Smooth muscle cell (in vitro differentiated cells): Measurements from ENCODE around the gene WWP2. TPM values are rescaled to one million over a fixed set of nuclear protein-coding genes. Genes with fewer than 3 reads are reported as not detected.
A peak's percentile ranks its signal among the peaks of the same experiment; 100 is the strongest.

Source experiments
- DNase-seq: peaks from one replicate; lab custom pipeline; 2025; ENCODE audit not compliant: unreplicated experiment; lab: John Stamatoyannopoulos, UW
- H2AFZ ChIP-seq: fragments of 200-600 bp; sonication (generic); 2 replicates; pipeline ENCODE4 v1.6.0; 2016; ENCODE audit warnings: antibody characterized with exemption, low read depth, mild to moderate bottlenecking
- H3F3A ChIP-seq: fragments of 200-600 bp; sonication (generic); 2 replicates; pipeline ENCODE4 v1.6.0; 2017; ENCODE audit warnings: antibody characterized with exemption, low read depth
- H3K27ac ChIP-seq: fragments of 200-600 bp; sonication (generic); 2 replicates; pipeline ENCODE4 v1.5.1; 2016; ENCODE audit warnings: low read depth, mild to moderate bottlenecking
- H3K27me3 ChIP-seq: fragments of 200-600 bp; sonication (generic); 2 replicates; pipeline ENCODE4 v1.6.1; 2016; ENCODE audit warnings: low read depth, mild to moderate bottlenecking
- H3K36me3 ChIP-seq: fragments of 200-600 bp; sonication (generic); 2 replicates; pipeline ENCODE4 v1.5.1; 2016; ENCODE audit warnings: low read depth
- H3K4me1 ChIP-seq: fragments of 200-600 bp; sonication (generic); 2 replicates; pipeline ENCODE4 v1.5.1; 2016; ENCODE audit warnings: low read depth
- H3K4me2 ChIP-seq: fragments of 200-600 bp; sonication (generic); 2 replicates; pipeline ENCODE4 v1.6.0; 2016; ENCODE audit warnings: mild to moderate bottlenecking
- H3K4me3 ChIP-seq: fragments of 200-600 bp; sonication (generic); 2 replicates; pipeline ENCODE4 v1.5.1; 2016; ENCODE audit warnings: mild to moderate bottlenecking
- H3K79me2 ChIP-seq: fragments of 200-600 bp; sonication (generic); 2 replicates; pipeline ENCODE4 v1.6.0; 2016; ENCODE audit warnings: low read depth, mild to moderate bottlenecking
- H3K9ac ChIP-seq: fragments of 200-600 bp; sonication (generic); 2 replicates; pipeline ENCODE4 v1.6.0; 2016; ENCODE audit warnings: low read depth
- H3K9me3 ChIP-seq: fragments of 200-600 bp; sonication (generic); replicated peaks from 2 replicates; pipeline ENCODE4 v1.5.1; 2016; ENCODE audit warnings: low read depth
- H4K20me1 ChIP-seq: fragments of 200-600 bp; sonication (generic); 2 replicates; pipeline ENCODE4 v1.6.0; 2016; ENCODE audit warnings: low read depth
- WGBS: methylation state at CpG from one replicate; pipeline ENCODE4 v1.1.7; 2016; ENCODE audit warnings: low lambda C conversion rate; 5-methylcytosine and 5-hydroxymethylcytosine counted together
- polyA plus RNA-seq: library from polyadenylated mRNA; unstranded; fragments of >200 nt; fragmentation: Nextera tagmentation; extraction: Ambion mirVana; gene quantifications from 2 replicates; pipeline ENCODE4 v1.2.1, GENCODE V29; 2016
- total RNA-seq: library from RNA; depleted of rRNA; stranded (reverse); fragments of >200 nt; gene quantifications from 2 replicates; pipeline ENCODE4 v1.2.3, GENCODE V29; 2014
- TF ChIP-seq, protein P1 (sequence below): fragments of 200-600 bp; sonication (generic); IDR thresholded peaks from 2 replicates; pipeline ENCODE4 v1.5.1; 2017; ENCODE audit warnings: borderline replicate concordance, mild to moderate bottlenecking, antibody characterized with exemption; ENCODE audit not compliant: insufficient read depth, poor library complexity, severe bottlenecking

WWP2 gene
- total and polyA plus RNA-seq, 2 experiments from 2014 or later: 7.8 to 9.0 TPM

- Histone ChIP-seq H3F3A (peaks cover 4% of the 10 kb centered on the region), H3K36me3 (no peaks in the 10 kb centered on the region), H3K79me2 (no peaks in the 10 kb centered on the region), H3K4me2 (peak overlapping the region; percentile 17), H3K4me3 (no peak overlapping the region), H2AFZ (no peak overlapping the region), H3K27me3 (no peaks in the 10 kb centered on the region), H3K9ac (no peak overlapping the region), H4K20me1 (no peaks in the 10 kb centered on the region), H3K4me1 (peaks cover 15% of the 10 kb centered on the region), H3K9me3 (no peaks in the 10 kb centered on the region), H3K27ac (peak overlapping the region; percentile 22)
- DNase-seq: no peak
- TF ChIP-seq, protein P1, sequence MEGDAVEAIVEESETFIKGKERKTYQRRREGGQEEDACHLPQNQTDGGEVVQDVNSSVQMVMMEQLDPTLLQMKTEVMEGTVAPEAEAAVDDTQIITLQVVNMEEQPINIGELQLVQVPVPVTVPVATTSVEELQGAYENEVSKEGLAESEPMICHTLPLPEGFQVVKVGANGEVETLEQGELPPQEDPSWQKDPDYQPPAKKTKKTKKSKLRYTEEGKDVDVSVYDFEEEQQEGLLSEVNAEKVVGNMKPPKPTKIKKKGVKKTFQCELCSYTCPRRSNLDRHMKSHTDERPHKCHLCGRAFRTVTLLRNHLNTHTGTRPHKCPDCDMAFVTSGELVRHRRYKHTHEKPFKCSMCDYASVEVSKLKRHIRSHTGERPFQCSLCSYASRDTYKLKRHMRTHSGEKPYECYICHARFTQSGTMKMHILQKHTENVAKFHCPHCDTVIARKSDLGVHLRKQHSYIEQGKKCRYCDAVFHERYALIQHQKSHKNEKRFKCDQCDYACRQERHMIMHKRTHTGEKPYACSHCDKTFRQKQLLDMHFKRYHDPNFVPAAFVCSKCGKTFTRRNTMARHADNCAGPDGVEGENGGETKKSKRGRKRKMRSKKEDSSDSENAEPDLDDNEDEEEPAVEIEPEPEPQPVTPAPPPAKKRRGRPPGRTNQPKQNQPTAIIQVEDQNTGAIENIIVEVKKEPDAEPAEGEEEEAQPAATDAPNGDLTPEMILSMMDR: no peak
- WGBS: 73% methylated on average over 7 of the region's 7 CpGs
Measured at GRCh38 chr16:69833357-69834282, 71.5 kb downstream of the WWP2 start.

- no peak for DNase-seq
- H3K4me1 ChIP-seq: peaks cover 15% of the 10 kb centered on the region
- no peaks in the 10 kb centered on the region for H3K79me2 ChIP-seq
- WGBS: 88% methylated on average over 7 of the region's 7 CpGs
- no peaks in the 10 kb centered on the region for H4K20me1 ChIP-seq
- H3K9me3 ChIP-seq: no peaks in the 10 kb centered on the region
- H3K4me3 ChIP-seq: no peak overlapping the region
- no peak overlapping the region for H3K27ac ChIP-seq
- no peak overlapping the region for H3K9ac ChIP-seq
- H3F3A ChIP-seq: peaks cover 4% of the 10 kb centered on the region
- H3K4me2 ChIP-seq: no peak overlapping the region
- TF ChIP-seq, protein P1: no peak
- no peak overlapping the region for H2AFZ ChIP-seq
- H3K27me3 ChIP-seq: no peaks in the 10 kb centered on the region
- H3K36me3 ChIP-seq: no peaks in the 10 kb centered on the region
Measured at GRCh38 chr16:69834807-69835466, 72.8 kb downstream of the WWP2 start.

DNA sequence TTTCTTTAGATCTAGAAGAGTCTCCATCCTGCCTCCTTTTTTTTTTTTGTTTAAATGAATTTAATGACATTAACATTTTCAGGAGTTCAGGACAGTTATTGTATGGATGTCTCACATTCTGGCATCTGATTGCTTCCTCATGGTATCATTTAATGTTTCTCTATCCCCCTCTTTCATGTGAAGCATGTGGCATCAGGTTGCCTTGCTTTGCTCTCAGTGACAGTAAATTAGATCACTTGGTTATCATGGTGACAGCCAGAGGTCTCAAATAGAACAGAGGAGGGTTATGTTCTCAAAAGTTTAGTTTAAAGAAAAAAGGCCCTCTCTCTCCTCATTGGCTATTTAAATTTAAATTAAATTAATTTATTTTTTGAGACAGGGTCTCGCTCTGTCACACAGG lies 74.1 kb downstream of the WWP2 start:
- Histone ChIP-seq H2AFZ (no peak overlapping the region), H3K4me3 (no peak overlapping the region), H3K9ac (no peak overlapping the region), H3K27ac (no peak overlapping the region), H3K4me2 (no peak overlapping the region), H3K4me1 (peaks cover 9% of the 10 kb centered on the region), H3F3A (peaks cover 2% of the 10 kb centered on the region), H3K79me2 (no peaks in the 10 kb centered on the region), H3K36me3 (no peaks in the 10 kb centered on the region), H3K27me3 (no peaks in the 10 kb centered on the region), H4K20me1 (no peaks in the 10 kb centered on the region), H3K9me3 (no peaks in the 10 kb centered on the region)
- WGBS: 100% methylated on average over 1 of the region's 1 CpG
- DNase-seq: no peak
- TF ChIP-seq, protein P1: no peak
